ENCODE data around the gene MUC5B.

DNA sequence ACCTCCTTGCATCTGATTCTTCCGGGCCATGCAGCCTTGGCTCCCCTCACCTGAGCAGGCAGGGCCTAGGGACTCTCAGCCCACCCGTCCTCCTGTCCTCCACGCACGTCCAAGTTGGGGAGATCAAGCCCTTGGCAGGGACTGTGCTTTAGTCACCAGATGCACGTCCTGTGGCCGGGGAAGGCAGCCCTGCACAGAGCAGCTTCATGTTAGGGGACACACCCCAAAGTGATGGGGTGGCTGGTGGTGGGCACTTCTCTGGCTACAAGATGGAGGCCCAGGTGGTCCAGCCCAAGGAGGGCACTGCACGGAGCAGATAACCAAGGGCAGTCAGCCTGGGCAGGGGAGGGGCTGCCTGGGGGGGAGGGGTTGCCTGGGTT, 1.2 kb downstream of the MUC5B start:
- TF ChIP-seq, protein P1, sequence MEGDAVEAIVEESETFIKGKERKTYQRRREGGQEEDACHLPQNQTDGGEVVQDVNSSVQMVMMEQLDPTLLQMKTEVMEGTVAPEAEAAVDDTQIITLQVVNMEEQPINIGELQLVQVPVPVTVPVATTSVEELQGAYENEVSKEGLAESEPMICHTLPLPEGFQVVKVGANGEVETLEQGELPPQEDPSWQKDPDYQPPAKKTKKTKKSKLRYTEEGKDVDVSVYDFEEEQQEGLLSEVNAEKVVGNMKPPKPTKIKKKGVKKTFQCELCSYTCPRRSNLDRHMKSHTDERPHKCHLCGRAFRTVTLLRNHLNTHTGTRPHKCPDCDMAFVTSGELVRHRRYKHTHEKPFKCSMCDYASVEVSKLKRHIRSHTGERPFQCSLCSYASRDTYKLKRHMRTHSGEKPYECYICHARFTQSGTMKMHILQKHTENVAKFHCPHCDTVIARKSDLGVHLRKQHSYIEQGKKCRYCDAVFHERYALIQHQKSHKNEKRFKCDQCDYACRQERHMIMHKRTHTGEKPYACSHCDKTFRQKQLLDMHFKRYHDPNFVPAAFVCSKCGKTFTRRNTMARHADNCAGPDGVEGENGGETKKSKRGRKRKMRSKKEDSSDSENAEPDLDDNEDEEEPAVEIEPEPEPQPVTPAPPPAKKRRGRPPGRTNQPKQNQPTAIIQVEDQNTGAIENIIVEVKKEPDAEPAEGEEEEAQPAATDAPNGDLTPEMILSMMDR (IDR thresholded peaks at IDR 0.05): no peak
- TF ChIP-seq POLR2A (IDR thresholded peaks at IDR 0.05): no peak

Data from esophagus squamous epithelium (tissue), 4 donors.